SK-N-MC (cell line): Measurements from ENCODE around the gene KCNT1.

Source experiments
- EZH2 ChIP-seq: fragments of 200-600 bp; sonication (generic); IDR thresholded peaks from one replicate; pipeline ENCODE4 v1.6.1; 2017; ENCODE audit warnings: antibody characterized with exemption
- POLR2AphosphoS5 ChIP-seq: IDR thresholded peaks from 2 replicates; pipeline ENCODE4 v1.6.1; 2012; ENCODE audit warnings: mild to moderate bottlenecking, low read depth, low read length, borderline replicate concordance

- TF ChIP-seq POLR2AphosphoS5 = no peak
- TF ChIP-seq EZH2 = no peak
These were observed 123.6 kb downstream of the KCNT1 start for GRCh38 chr9:135825435-135826187.
